ENCODE data around the gene SKAP1.
"Not testable (repeated sequence)": the region's sequence is repeated elsewhere in the genome, so short reads cannot be mapped to it uniquely, and the experiment has no call there.

The SKAP1 gene

GRCh38 chr17:48328457-48328856 is 101.6 kb downstream of the SKAP1 start:
- no peak for DNase-seq (ENCODE audit: low read depth in 2 of 2)

DNA sequence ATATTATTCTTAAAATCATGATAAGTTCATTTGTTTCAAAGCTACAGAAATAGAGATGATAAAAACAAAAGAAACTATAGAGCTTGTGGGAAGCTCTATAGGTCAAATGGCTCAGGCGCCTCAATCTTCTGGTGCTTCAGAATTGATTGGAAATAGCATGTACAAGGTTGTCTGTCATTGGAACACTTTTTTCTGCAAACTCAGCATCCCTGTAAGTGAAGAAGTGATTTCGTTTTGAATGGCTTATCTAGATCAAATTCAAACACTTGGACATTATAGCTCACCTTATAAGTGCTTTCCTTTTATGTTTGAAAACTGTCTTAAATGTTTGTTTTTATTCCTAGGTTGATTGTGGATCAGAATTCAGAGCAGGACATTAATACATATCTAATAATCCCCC is 103.7 kb downstream of the SKAP1 start:
- DNase-seq (ENCODE audit: low read depth in 2 of 2): no peak

DNA sequence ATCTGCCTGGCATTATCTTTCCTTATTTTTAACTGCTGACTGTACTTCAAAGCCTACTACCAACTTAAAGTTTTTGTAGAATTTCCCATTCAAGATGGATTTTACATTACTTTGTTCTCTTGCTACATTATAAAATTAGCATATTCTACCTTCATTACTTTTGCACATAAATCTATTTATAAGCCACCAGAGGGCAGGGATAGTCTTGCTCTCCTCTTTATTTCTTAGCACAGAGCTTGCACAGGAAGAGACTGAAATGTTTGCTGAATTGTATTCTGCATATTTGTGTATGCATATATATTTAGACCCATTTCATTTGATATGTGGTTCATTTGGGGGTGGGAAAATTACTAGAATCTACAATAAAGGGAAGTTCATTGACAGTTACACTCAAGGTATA is 108.0 kb downstream of the SKAP1 start:
- no peak for DNase-seq (ENCODE audit: low read depth in 2 of 2)

- no peak for DNase-seq (ENCODE audit: low read depth in 2 of 2)
Measured at GRCh38 chr17:48317732-48318131, 112.3 kb downstream of the SKAP1 start.

- DNase-seq (ENCODE audit: low read depth in 2 of 2): no peak
Measured at GRCh38 chr17:48314716-48315115, 115.3 kb downstream of the SKAP1 start.

GRCh38 chr17:48313096-48313755 is 116.8 kb downstream of the SKAP1 start:
- DNase-seq (ENCODE audit: low read depth in 2 of 2): no peak

DNA sequence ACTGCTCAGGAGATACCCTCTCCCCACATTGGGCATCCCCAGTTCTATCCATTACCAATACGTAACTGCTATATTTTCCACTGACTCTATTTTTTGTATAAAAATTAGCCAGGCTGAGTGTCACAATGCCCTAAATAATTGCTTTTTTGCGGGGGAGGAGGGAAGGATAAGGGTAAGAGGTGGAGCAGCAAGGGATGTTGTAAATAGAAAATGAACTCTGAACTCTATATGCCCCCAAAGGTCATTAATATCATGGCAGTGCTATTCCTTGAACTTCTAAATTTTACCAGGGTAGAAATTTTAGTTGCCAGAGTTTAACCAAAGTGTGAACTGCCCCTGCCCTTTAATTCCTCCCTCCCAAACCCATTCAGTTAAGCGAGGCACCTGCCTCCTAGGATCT is 118.7 kb downstream of the SKAP1 start:
- DNase-seq (ENCODE audit: low read depth in 2 of 2): no peak

- DNase-seq (ENCODE audit: low read depth in 2 of 2): no peak
Measured at GRCh38 chr17:48310748-48311213, 119.2 kb downstream of the SKAP1 start.

DNA sequence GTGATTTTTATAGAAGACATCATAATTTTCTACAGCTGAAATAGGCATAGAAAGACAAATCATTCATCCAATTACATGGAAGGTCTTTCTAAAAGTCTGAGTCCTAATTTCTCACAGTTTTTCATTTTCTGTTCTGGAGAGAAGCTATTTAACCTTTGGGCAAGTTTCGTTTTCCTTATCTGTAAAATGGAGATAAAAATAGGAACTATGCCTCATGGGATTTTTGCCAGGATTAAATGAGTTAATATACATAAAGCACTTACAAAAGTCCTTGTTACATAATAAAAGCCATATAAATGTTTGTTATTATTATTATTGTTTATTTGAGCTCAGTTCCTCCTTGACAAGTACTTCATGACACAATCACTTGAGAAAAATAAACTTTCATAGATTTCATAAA is 121.4 kb downstream of the SKAP1 start:
- no peak for DNase-seq (ENCODE audit: low read depth in 2 of 2)

DNA sequence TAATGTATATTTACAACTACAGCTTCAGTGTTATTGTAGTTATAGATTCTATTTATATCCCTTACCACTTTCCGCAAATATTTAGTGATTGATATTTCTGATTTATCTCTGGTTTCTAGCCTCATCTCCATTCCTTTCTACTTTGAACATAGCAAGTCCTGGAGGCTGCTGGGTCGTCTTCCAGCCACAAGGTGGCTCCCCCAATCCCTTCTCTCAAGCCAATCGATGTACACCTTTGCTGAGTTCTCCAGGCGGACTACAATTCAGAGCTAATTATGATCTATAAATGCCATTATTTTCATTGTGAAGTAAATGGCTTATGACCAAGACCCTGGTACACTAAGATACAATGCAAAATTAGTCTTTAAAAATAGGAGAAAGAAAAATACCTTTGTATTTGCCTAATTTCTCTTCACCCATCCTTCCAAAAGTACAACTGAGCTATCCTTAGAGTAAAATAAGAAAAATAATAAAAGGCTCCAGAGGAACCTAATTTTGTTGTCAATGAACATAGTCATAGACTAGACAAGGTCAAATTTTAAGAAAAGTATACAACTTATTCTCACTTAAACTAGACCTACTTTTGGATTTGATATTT is 122.1 kb downstream of the SKAP1 start:
- peak; percentile 13 to 15 for DNase-seq (ENCODE audit: low read depth in 2 of 2)

GRCh38 chr17:48307255-48307654 is 122.8 kb downstream of the SKAP1 start:
- no peak for DNase-seq (ENCODE audit: low read depth in 2 of 2)

- DNase-seq (ENCODE audit: low read depth in 2 of 2): no peak
Measured at GRCh38 chr17:48301002-48301401, 129.0 kb downstream of the SKAP1 start.

GRCh38 chr17:48299760-48300159 is 130.3 kb downstream of the SKAP1 start:
- no peak for DNase-seq (ENCODE audit: low read depth in 2 of 2)

DNA sequence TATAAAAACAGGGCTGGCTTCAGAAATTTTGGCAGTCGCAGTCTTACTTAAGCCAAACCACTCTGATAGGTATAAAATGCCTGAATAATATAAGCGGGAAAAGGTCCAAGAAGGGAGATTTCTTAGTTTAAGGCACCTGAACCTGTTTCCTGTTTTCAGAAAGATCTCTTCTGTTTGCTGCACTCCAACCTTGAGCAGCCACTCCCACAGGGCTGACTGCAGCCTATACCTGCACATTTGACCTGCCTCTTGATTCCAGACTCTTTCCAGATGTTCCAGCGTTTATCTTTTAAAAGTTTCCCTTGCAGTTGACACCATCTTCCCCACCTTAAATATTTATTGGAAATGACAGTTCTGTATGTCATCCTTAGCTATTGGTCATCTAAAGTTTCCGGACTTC is 132.2 kb downstream of the SKAP1 start:
- DNase-seq (ENCODE audit: low read depth in 2 of 2): no peak

DNA sequence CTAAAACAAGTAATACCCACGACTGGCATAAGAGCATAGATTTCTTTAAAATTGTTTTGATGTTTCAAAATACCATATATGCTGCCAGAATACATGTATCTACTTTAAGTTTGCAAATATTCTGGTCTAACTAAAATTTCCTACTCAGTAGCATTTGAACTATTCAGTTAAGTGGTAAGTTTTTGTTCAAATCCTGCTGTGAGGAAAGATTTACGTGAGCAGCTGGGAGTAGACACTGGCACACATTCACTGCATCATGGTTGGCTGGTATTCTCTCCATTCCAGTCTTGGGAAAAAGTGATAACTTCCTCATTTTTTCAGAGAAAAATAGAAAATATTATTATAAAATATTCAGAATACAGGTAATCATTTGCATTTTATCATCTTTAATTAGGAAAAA is 133.6 kb downstream of the SKAP1 start:
- DNase-seq (ENCODE audit: low read depth in 2 of 2): no peak

GRCh38 chr17:48295362-48296288 is 134.4 kb downstream of the SKAP1 start:
- no peak for DNase-seq (ENCODE audit: low read depth in 2 of 2)

DNA sequence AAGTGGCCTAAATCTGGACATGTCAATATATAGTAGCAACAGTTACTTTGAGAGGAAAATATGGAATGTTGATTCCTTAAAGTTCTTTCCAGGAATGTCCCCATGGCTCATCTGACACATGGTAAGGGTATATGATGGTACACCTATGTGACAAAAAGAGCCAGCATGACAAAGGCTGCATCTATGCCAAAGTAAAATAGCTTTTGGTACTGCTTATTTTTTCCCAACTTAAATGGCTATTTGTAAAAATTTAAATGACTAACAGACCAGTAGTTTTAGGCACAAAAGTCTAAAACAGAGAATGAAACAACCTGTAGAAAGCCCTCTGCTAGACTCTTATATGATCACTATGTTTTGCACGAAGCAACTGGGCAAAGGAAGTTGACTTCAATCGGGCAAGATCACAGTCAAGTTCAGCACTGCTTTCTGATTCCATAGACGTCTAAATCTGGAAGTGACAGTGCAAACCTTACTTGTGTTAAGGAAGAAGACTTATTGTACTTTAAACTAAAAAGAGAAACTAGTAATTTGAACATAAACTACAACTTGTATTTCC is 135.1 kb downstream of the SKAP1 start:
- no peak for DNase-seq (ENCODE audit: low read depth in 2 of 2)

DNA sequence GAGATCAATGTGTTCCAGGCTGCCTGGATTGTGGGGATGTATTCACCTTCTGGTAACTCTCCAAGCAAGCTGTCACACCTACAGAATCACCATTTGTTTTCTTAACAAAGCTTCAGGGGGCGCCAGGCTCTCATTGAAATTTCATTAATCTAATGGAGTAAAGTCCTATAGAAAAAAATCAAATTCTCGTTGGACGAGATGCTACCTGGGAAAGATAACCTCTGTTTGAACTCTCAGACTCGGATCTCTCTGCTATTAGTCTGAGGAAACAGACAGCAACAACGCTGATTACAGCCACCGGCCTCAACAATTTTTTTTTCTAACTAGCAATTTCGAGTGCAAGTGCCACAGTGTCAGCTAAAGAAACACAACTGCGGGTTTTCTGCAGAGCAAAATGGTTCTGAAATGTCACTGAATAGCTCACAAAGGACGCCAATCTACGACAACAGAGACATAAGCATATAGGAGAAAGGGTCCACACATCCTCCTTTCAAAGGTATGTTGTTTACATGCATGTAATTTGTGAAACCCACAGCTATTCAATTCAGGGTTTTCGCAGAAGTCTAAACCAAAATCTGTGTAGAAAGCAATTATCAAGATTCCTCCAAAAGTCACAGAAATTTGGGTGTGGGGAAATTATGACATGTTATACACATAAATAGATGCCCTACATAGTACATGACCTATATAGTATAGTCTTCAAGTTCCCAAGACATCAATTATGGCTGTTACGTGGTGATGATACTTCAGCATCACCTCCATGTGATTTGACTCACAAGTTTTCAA is 135.8 kb downstream of the SKAP1 start:
- DNase-seq (ENCODE audit: low read depth in 2 of 2): no peak

GRCh38 chr17:48293319-48294019 is 136.5 kb downstream of the SKAP1 start:
- no peak for DNase-seq (ENCODE audit: low read depth in 2 of 2)

GRCh38 chr17:48290378-48290777 is 139.6 kb downstream of the SKAP1 start:
- DNase-seq (ENCODE audit: low read depth in 2 of 2): no peak

GRCh38 chr17:48286917-48287316 is 143.1 kb downstream of the SKAP1 start:
- not testable (repeated sequence) for DNase-seq (ENCODE audit: low read depth in 2 of 2)

Data from stimulated activated CD4-positive, alpha-beta T cell treated with anti-CD3 and anti-CD28 coated beads, Interleukin-15, amount 100 ng/mL, for 48 hours (primary cell).